Spleen (tissue), 11 donors: Measurements from ENCODE around the gene AMIGO1. TPM values are rescaled to one million over a fixed set of nuclear protein-coding genes. Genes with fewer than 3 reads are reported as not detected.

Experiments
- DNase-seq: peaks from one replicate; pipeline ENCODE4 v3.0.0-alpha.2; 2020
- H3K27ac ChIP-seq, 8 donors: fragments of 200-600 bp; sonication (generic) in 7 of 8; 1 replicate in 4 of 8; 2 replicates in 4 of 8; pipeline versions ENCODE4 v1.5.0 to v1.8.0; 2016 to 2021; ENCODE audit warnings: inconsistent platforms in 4 of 8, mild to moderate bottlenecking in 4 of 8, moderate library complexity in 1 of 8
- H3K27me3 ChIP-seq, 7 donors: fragments of 200-600 bp; sonication (generic) in 6 of 7; replicated peaks in 1 of 7; 1 replicate in 4 of 7; 2 replicates in 3 of 7; pipeline versions ENCODE4 v1.5.0 to v1.8.0; 2016 to 2021; ENCODE audit warnings: inconsistent platforms in 3 of 7, mild to moderate bottlenecking in 1 of 7
- H3K36me3 ChIP-seq, 6 donors: fragments of 200-600 bp; sonication (generic) in 5 of 6; 1 replicate in 4 of 6; 2 replicates in 2 of 6; pipeline versions ENCODE4 v1.5.0 to v1.8.0; 2016 to 2021; ENCODE audit warnings: inconsistent platforms in 2 of 6
- H3K4me1 ChIP-seq, 6 donors: fragments of 200-600 bp; sonication (generic) in 5 of 6; 1 replicate in 3 of 6; 2 replicates in 3 of 6; pipeline versions ENCODE4 v1.5.0 to v1.8.0; 2016 to 2021; ENCODE audit warnings: inconsistent platforms in 3 of 6
- H3K4me3 ChIP-seq, 8 donors: fragments of 200-600 bp; sonication (generic) in 7 of 8; 1 replicate in 4 of 8; 2 replicates in 4 of 8; pipeline versions ENCODE4 v1.5.0 to v1.8.0; 2016 to 2021; ENCODE audit warnings: inconsistent platforms in 4 of 8, mild to moderate bottlenecking in 4 of 8, moderate library complexity in 2 of 8
- H3K9me3 ChIP-seq, 8 donors: fragments of 200-600 bp; sonication (generic) in 7 of 8; 1 replicate in 4 of 8; 2 replicates in 4 of 8; pipeline versions ENCODE4 v1.5.0 to v1.8.0; 2016 to 2021; ENCODE audit warnings: inconsistent platforms in 4 of 8
- CTCF ChIP-seq, 11 experiments: fragments of 200-600 bp in 7 of 11; fragments of 450-650 bp in 4 of 11; sonication (generic) in 4 of 11; IDR thresholded peaks in 8 of 11; conservative IDR thresholded peaks in 3 of 11; 1 replicate in 7 of 11; 2 replicates in 4 of 11; pipeline versions ENCODE4 v1.4.0 to v1.8.0; 2016 to 2021; ENCODE audit warnings: antibody characterized with exemption in 11 of 11, inconsistent platforms in 4 of 11, mild to moderate bottlenecking in 1 of 11
- POLR2A ChIP-seq, 3 donors: fragments of 450-650 bp; IDR thresholded peaks; one replicate each; pipeline ENCODE4 v1.5.1; 2017; ENCODE audit warnings: antibody characterized with exemption in 3 of 3, mild to moderate bottlenecking in 1 of 3
- POLR2AphosphoS5 ChIP-seq, 3 donors: sonication (generic); formaldehyde crosslinking; IDR thresholded peaks; one replicate each; pipeline ENCODE4 v1.5.1; 2017; ENCODE audit warnings: antibody characterized with exemption in 3 of 3
- WGBS, 5 donors: extraction: QIAGEN DNeasy Blood & Tissue Kit in 3 of 5; methylation state at CpG; one replicate each; pipeline versions ENCODE4 v1.1.5 to v1.1.7; 2013 to 2018; 5-methylcytosine and 5-hydroxymethylcytosine counted together
- intact Hi-C: fragments of 100-400 bp; cut with DNase I; formaldehyde crosslinking; loops from one replicate; pipeline ENCODE4 v1.15.0; 2023; ENCODE audit warnings: low total_unique reads
- polyA plus RNA-seq, 3 donors: library from polyadenylated mRNA; stranded (reverse); fragments of 200-250 nt; gene quantifications; one replicate each; pipeline ENCODE4 v1.2.1, GENCODE V29; 2013
- total RNA-seq, 7 donors: library from RNA; depleted of rRNA in 3 of 7; stranded (reverse); fragments of >200 nt in 3 of 7; fragmentation: NEBNext Ultra II Directional in 4 of 7; extraction: Animal tissue kit (Norgen Biotek cat#: 25700) in 4 of 7; gene quantifications; one replicate each; pipeline versions ENCODE4 v1.1.0 to v1.2.1, GENCODE V29; 2016 to 2021
- donor health status: healthy with polysubstance abuse.
- donor health status: DM: no; HTN: no; CAD: no; lungs with moderate emphysema.
- donor health status: DM: no; HTN: no; CAD: no.
- donor health status: Bipolar disorder and iron deficiency.
- donor health status: healthy.
- donor health status: DM: no; HTN: no; CAD: no.
- donor health status: DM: yes; HTN: yes; CAD: no.

The AMIGO1 gene
- total and polyA plus RNA-seq, 10 donors = 0.57 to 8.5 (median 5.4) TPM

GRCh38 chr1:109498161-109498801 is 11.2 kb downstream of the AMIGO1 start:
- H3K4me1 ChIP-seq = peaks cover 20 to 96% (median 85%) of the 10 kb centered on the region in 6 donors
- DNase-seq = no peak
- peak overlapping the region in 4 of 8 donors; percentile 18 to 54 (median 33) for H3K27ac ChIP-seq

GRCh38 chr1:109497449-109498160 is 11.9 kb downstream of the AMIGO1 start:
- H3K4me3 ChIP-seq = no peak overlapping the region
- intact Hi-C loops = no loop called here
- DNase-seq = no peak
- peak overlapping the region in 2 of 8 donors; percentile 37 to 54 for H3K27ac ChIP-seq
- no peaks in the 10 kb centered on the region for H3K27me3 ChIP-seq
- TF ChIP-seq POLR2A (IDR thresholded peaks at IDR 0.05) = no peak
- TF ChIP-seq CTCF (IDR thresholded peaks at IDR 0.05 in 8 of 11, conservative IDR thresholded peaks at IDR 0.05 in 3 of 11) = no peak
- TF ChIP-seq POLR2AphosphoS5 (IDR thresholded peaks at IDR 0.05) = no peak
- H3K36me3 ChIP-seq = peaks cover 0 to 70% (median 30%) of the 10 kb centered on the region in 6 donors
- H3K9me3 ChIP-seq = no peaks in the 10 kb centered on the region
- H3K4me1 ChIP-seq = peaks cover 20 to 97% (median 85%) of the 10 kb centered on the region in 6 donors
- WGBS, 5 donors = 71 to 84% (median 76%) methylated on average over 8 to 9 of the region's 9 CpGs

More at GRCh38 chr1:109498161-109498801, 11.2 kb downstream of the AMIGO1 start:
- intact Hi-C loops = no loop called here
- H3K4me3 ChIP-seq = no peak overlapping the region
- 75 to 80% (median 78%) methylated on average over 12 of the region's 12 CpGs for WGBS, 5 donors
- TF ChIP-seq CTCF (IDR thresholded peaks at IDR 0.05 in 8 of 11, conservative IDR thresholded peaks at IDR 0.05 in 3 of 11) (peak in 10 of 11 experiments; percentile 6 to 66 (median 46)), POLR2A (IDR thresholded peaks at IDR 0.05) (no peak), POLR2AphosphoS5 (IDR thresholded peaks at IDR 0.05) (peak; percentile 15 to 33 (median 17))
- peaks cover 0 to 74% (median 30%) of the 10 kb centered on the region in 6 donors for H3K36me3 ChIP-seq
- H3K9me3 ChIP-seq = no peaks in the 10 kb centered on the region
- H3K27me3 ChIP-seq = no peaks in the 10 kb centered on the region

- intact Hi-C loops = no loop called here
- WGBS, 5 donors = 92 to 99% (median 94%) methylated on average over 4 to 7 of the region's 7 CpGs
These were observed 13.8 kb downstream of the AMIGO1 start for GRCh38 chr1:109495738-109496137.

More at GRCh38 chr1:109495738-109496137, 13.8 kb downstream of the AMIGO1 start:
- no peak for DNase-seq
- Histone ChIP-seq H3K36me3 (peaks cover 0 to 64% (median 28%) of the 10 kb centered on the region in 6 donors), H3K27me3 (no peaks in the 10 kb centered on the region), H3K4me3 (no peak overlapping the region), H3K27ac (no peak overlapping the region), H3K4me1 (peaks cover 23 to 97% (median 77%) of the 10 kb centered on the region in 6 donors), H3K9me3 (no peaks in the 10 kb centered on the region)
- TF ChIP-seq POLR2A (IDR thresholded peaks at IDR 0.05) (no peak), CTCF (IDR thresholded peaks at IDR 0.05 in 8 of 11, conservative IDR thresholded peaks at IDR 0.05 in 3 of 11) (no peak), POLR2AphosphoS5 (IDR thresholded peaks at IDR 0.05) (no peak)
